ENCODE data around the gene AP1AR. TPM values are rescaled to one million over a fixed set of nuclear protein-coding genes. Genes with fewer than 3 reads are reported as not detected.

Gene AP1AR
- total RNA-seq, 2 experiments from 2014 or later, result 18.2 to 39.2 TPM

DNA sequence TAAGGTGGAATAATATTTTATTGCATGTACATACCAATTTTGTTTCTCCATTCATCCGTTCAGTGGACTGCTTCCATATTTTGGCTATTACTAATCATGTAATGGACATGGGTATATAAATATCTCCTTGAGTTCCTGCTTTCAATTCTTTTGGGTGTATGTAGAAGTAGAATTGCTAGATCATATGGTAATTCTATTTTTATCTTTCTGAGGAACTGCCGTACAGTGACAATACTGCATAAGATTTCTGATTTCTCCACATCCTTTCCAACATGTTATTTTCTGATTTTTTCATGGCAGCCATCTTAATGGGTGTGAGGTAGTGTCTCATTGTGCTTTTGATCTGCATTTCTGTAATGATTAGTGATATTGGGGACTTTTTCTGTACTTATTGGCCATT is 84.8 kb downstream of the AP1AR start:
- TF ChIP-seq, protein P1, sequence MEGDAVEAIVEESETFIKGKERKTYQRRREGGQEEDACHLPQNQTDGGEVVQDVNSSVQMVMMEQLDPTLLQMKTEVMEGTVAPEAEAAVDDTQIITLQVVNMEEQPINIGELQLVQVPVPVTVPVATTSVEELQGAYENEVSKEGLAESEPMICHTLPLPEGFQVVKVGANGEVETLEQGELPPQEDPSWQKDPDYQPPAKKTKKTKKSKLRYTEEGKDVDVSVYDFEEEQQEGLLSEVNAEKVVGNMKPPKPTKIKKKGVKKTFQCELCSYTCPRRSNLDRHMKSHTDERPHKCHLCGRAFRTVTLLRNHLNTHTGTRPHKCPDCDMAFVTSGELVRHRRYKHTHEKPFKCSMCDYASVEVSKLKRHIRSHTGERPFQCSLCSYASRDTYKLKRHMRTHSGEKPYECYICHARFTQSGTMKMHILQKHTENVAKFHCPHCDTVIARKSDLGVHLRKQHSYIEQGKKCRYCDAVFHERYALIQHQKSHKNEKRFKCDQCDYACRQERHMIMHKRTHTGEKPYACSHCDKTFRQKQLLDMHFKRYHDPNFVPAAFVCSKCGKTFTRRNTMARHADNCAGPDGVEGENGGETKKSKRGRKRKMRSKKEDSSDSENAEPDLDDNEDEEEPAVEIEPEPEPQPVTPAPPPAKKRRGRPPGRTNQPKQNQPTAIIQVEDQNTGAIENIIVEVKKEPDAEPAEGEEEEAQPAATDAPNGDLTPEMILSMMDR (conservative IDR thresholded peaks at IDR 0.05; ENCODE audit: low read length), result no peak
- no peak for TF ChIP-seq EZH2phosphoT487 (IDR thresholded peaks at IDR 0.05; ENCODE audit: borderline replicate concordance, low read depth, low read length)
- 0 out of 2 replicates have a peak, but pooled peaks cover 3% of the 10 kb centered on the region for H3K79me2 ChIP-seq (ENCODE audit: insufficient read depth, low read depth, low read length)
- H3K9me2 ChIP-seq (ENCODE audit: insufficient read depth, low read length), result no peaks in the 10 kb centered on the region
- peaks cover 18% of the 10 kb centered on the region for H3K36me3 ChIP-seq (ENCODE audit: insufficient read depth, low read length)
- intact Hi-C loops (cut with micrococcal nuclease; ENCODE audit: unreplicated experiment), result no loop called here
- no peaks in the 10 kb centered on the region for H3K9me3 ChIP-seq (ENCODE audit: low read length)
- no peak overlapping the region for H3K27ac ChIP-seq (ENCODE audit: low read depth, low read length, poor library complexity, severe bottlenecking)
- H3K4me2 ChIP-seq (ENCODE audit: low read length), result no peak overlapping the region
- H2AFZ ChIP-seq (ENCODE audit: low read length), result no peak overlapping the region
- H4K20me1 ChIP-seq (ENCODE audit: insufficient read depth, low read length), result no peaks in the 10 kb centered on the region
- no peak for DNase-seq (ENCODE audit: low spot score)
- BruUV-seq (replicated peaks), result TSS peak; percentile 17
- POLR2A ChIA-PET, result no interaction called here
- H3K4me3 ChIP-seq (ENCODE audit: low read depth, low read length, poor library complexity, severe bottlenecking), result no peak overlapping the region
- CTCF ChIA-PET (ENCODE audit: unreplicated experiment), result no interaction called here
- peaks cover 22% of the 10 kb centered on the region for H3K4me1 ChIP-seq (ENCODE audit: insufficient read depth, low read length, poor library complexity, severe bottlenecking)

DNA sequence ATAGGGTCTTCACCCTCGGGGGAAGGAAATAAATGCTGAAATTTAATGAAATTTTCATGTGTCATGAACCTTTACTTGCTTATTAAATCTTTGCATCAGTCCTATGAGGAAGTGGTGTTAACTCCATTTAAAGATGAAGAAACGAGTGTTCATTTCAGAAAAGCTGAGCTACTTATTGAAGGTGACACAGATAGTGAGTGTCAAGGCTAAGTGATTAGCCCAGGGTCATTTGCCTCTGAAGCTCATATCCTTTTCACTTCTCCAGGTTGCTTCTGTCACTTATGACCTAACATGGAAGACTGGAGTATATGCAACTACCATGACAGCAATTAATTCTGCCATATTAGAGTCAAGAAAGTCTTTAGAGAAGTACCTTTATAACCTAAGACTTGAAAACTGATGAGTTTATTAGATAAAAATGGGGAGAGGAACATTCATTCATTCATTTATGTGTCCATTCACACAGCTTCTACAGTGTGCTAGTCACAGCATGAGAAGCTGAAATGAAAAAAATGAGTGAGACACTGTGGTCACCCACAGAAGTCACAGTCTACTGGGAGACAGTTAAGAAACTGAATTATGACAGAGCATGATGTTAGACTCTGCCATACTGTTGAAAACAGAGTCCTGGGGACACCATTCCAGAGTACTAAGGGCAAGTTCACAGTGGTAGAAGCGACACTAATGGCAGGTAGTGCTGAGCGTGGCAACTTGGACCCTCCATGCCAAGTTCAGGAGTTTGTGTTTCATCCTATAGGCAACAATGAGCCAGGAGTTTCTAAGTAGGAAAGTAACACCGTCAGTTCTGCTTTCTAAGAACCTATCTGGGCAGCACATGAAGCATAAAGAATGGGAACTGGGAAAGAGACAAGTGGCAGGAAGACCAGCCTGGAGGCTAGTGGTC is 86.9 kb downstream of the AP1AR start:
- intact Hi-C loops (cut with micrococcal nuclease; ENCODE audit: unreplicated experiment), result no loop called here
- no peak for DNase-seq (ENCODE audit: low spot score)
- Histone ChIP-seq H3K4me2 (ENCODE audit: low read length) (no peak overlapping the region), H3K36me3 (ENCODE audit: insufficient read depth, low read length) (peaks cover 18% of the 10 kb centered on the region), H3K4me1 (ENCODE audit: insufficient read depth, low read length, poor library complexity, severe bottlenecking) (peaks cover 8% of the 10 kb centered on the region), H3K9me3 (ENCODE audit: low read length) (no peaks in the 10 kb centered on the region), H3K9me2 (ENCODE audit: insufficient read depth, low read length) (no peaks in the 10 kb centered on the region), H3K79me2 (ENCODE audit: insufficient read depth, low read depth, low read length) (0 out of 2 replicates have a peak, but pooled peaks cover 6% of the 10 kb centered on the region), H4K20me1 (ENCODE audit: insufficient read depth, low read length) (no peaks in the 10 kb centered on the region), H3K4me3 (ENCODE audit: low read depth, low read length, poor library complexity, severe bottlenecking) (no peak overlapping the region), H3K27ac (ENCODE audit: low read depth, low read length, poor library complexity, severe bottlenecking) (no peak overlapping the region), H2AFZ (ENCODE audit: low read length) (no peak overlapping the region)
- no TSS peak for BruUV-seq (replicated peaks)
- ChIA-PET POLR2A (interaction anchor here (1.0 kb wide), 1 partner anchor 9 kb away, joined by 3 read pairs; no protein-coding TSS in a partner anchor), CTCF (ENCODE audit: unreplicated experiment) (no interaction called here)
- TF ChIP-seq, protein P1 (conservative IDR thresholded peaks at IDR 0.05; ENCODE audit: low read length), result no peak
- no peak for TF ChIP-seq EZH2phosphoT487 (IDR thresholded peaks at IDR 0.05; ENCODE audit: borderline replicate concordance, low read depth, low read length)

Other genes starting within 250 kb of the AP1AR start
- 2.1 and 2.5 TPM in 2 replicates for gene FAM241A, start 86.3 kb upstream of the AP1AR start, total RNA-seq (2014; rRNA removed; shearing (Covaris generic))
- 9.5 and 10.5 TPM in 2 replicates for gene FAM241A, start 86.3 kb upstream of the AP1AR start, total RNA-seq (2022)
- gene TIFA, start 54.1 kb downstream of the AP1AR start, total RNA-seq (2014; rRNA removed; shearing (Covaris generic)), result 82.9 and 84.0 TPM in 2 replicates
- gene TIFA, start 54.1 kb downstream of the AP1AR start, total RNA-seq (2022), result 70.0 and 93.6 TPM in 2 replicates
- gene ALPK1, start 65.6 kb downstream of the AP1AR start, total RNA-seq (2014; rRNA removed; shearing (Covaris generic)), result 22.5 and 33.7 TPM in 2 replicates
- gene ALPK1, start 65.6 kb downstream of the AP1AR start, total RNA-seq (2022), result 51.1 and 73.0 TPM in 2 replicates

Data from OCI-LY7 (cell line).